ENCODE measurements around the gene SLC25A14. TPM values are rescaled to one million over a fixed set of nuclear protein-coding genes. Genes with fewer than 3 reads are reported as not detected.

The SLC25A14 gene
- total and polyA plus RNA-seq, 2 experiments from 2014 or later = 8.3 to 14.9 TPM

- Mint-ChIP-seq H3K27me3 (ENCODE audit: insufficient read depth, low read depth, poor library complexity) (peaks cover 2% of the 10 kb centered on the region), H3K4me1 (peaks cover 16% of the 10 kb centered on the region), H3K9me3 (no peaks in the 10 kb centered on the region), H3K36me3 (ENCODE audit: low read depth) (peaks cover 15% of the 10 kb centered on the region), H3K27ac (no peak overlapping the region), H3K4me3 (no peak overlapping the region)
- Histone ChIP-seq H3K9me2 (ENCODE audit: insufficient read depth) (no peaks in the 10 kb centered on the region), H3K36me3 (ENCODE audit: insufficient read depth) (no peaks in the 10 kb centered on the region), H3K27ac (ENCODE audit: low read depth) (no peak overlapping the region), H3F3A (replicated peaks; ENCODE audit: low read depth) (no peaks in the 10 kb centered on the region), H3K4me1 (ENCODE audit: insufficient read depth) (peaks cover 8% of the 10 kb centered on the region; the same call in 1 of the 2 replicates), H3K79me2 (replicated peaks; ENCODE audit: insufficient read depth) (no peaks in the 10 kb centered on the region), H3K27me3 (ENCODE audit: insufficient read depth) (no peaks in the 10 kb centered on the region), H4K20me1 (replicated peaks; ENCODE audit: insufficient read depth) (no peaks in the 10 kb centered on the region), H3K4me3 (no peak overlapping the region), H2AFZ (no peak overlapping the region), H3K4me2 (no peak overlapping the region)
- no peak for ATAC-seq
- DNase-seq (ENCODE audit: low spot score) = no peak
- TF ChIP-seq ETS1 (IDR thresholded peaks at IDR 0.05) = no peak
- no peak for TF ChIP-seq ZNF331 (CRISPR knock-in tag; IDR thresholded peaks at IDR 0.05; ENCODE audit: low read depth)
- no peak for TF ChIP-seq EZH2phosphoT487 (IDR thresholded peaks at IDR 0.05; ENCODE audit: unreplicated experiment)
- no peak for TF ChIP-seq NANOG (IDR thresholded peaks at IDR 0.05; ENCODE audit: borderline replicate concordance)
- TF ChIP-seq ZNF114 (CRISPR knock-in tag; IDR thresholded peaks at IDR 0.05) = no peak
- no peak for TF ChIP-seq REST (IDR thresholded peaks at IDR 0.05; ENCODE audit: unreplicated experiment)
- TF ChIP-seq EZH2 (IDR thresholded peaks at IDR 0.05; ENCODE audit: low read depth, unreplicated experiment) = no peak
- no peak for TF ChIP-seq CREB1 (CRISPR knock-in tag; IDR thresholded peaks at IDR 0.05; ENCODE audit: low read depth)
- TF ChIP-seq STAT1 (IDR thresholded peaks at IDR 0.05; ENCODE audit: unreplicated experiment) = no peak
- no peak for TF ChIP-seq POLR2AphosphoS5 (IDR thresholded peaks at IDR 0.05; ENCODE audit: low read depth)
- TF ChIP-seq JUNB (IDR thresholded peaks at IDR 0.05; ENCODE audit: unreplicated experiment) = no peak
- TF ChIP-seq CTCF (conservative IDR thresholded peaks at IDR 0.05; ENCODE audit: low read depth in 2 of 2) = no peak
- TF ChIP-seq ZNF462 (CRISPR knock-in tag; IDR thresholded peaks at IDR 0.05) = no peak
Measured at GRCh38 chrX:130416785-130417184, 77.1 kb downstream of the SLC25A14 start.

Data from GM23338 (cell line).